ENCODE results near the gene CCSAP.
"Not testable (repeated sequence)": the region's sequence is repeated elsewhere in the genome, so short reads cannot be mapped to it uniquely, and the experiment has no call there.

The CCSAP gene

GRCh38 chr1:229325853-229326487 lies 16.9 kb downstream of the CCSAP start:
- DNase-seq (ENCODE audit: low read depth in 2 of 2), result no peak

- DNase-seq (ENCODE audit: low read depth in 2 of 2), result no peak
Measured at GRCh38 chr1:229325401-229325800, 17.4 kb downstream of the CCSAP start.

GRCh38 chr1:229323885-229324553 lies 18.8 kb downstream of the CCSAP start:
- no peak for DNase-seq (ENCODE audit: low read depth in 2 of 2)

- no peak for DNase-seq (ENCODE audit: low read depth in 2 of 2)
Measured at GRCh38 chr1:229323201-229323600, 19.6 kb downstream of the CCSAP start.

GRCh38 chr1:229319487-229319886 lies 23.4 kb downstream of the CCSAP start:
- DNase-seq (ENCODE audit: low read depth in 2 of 2), result no peak

GRCh38 chr1:229318056-229318455 lies 24.8 kb downstream of the CCSAP start:
- DNase-seq (ENCODE audit: low read depth in 2 of 2), result no peak

- DNase-seq (ENCODE audit: low read depth in 2 of 2), result no peak
Measured at GRCh38 chr1:229316166-229316565, 26.7 kb downstream of the CCSAP start.

GRCh38 chr1:229310833-229311232 lies 32.0 kb downstream of the CCSAP start:
- DNase-seq (ENCODE audit: low read depth in 2 of 2), result no peak

- DNase-seq (ENCODE audit: low read depth in 2 of 2), result no peak
Measured at GRCh38 chr1:229309684-229310083, 33.2 kb downstream of the CCSAP start.

GRCh38 chr1:229309074-229309473 lies 33.8 kb downstream of the CCSAP start:
- no peak for DNase-seq (ENCODE audit: low read depth in 2 of 2)

- no peak for DNase-seq (ENCODE audit: low read depth in 2 of 2)
Measured at GRCh38 chr1:229305392-229305791, 37.5 kb downstream of the CCSAP start.

GRCh38 chr1:229303855-229304254 lies 39.0 kb downstream of the CCSAP start:
- no peak for DNase-seq (ENCODE audit: low read depth in 2 of 2)

- DNase-seq (ENCODE audit: low read depth in 2 of 2), result no peak
Measured at GRCh38 chr1:229302740-229303139, 40.1 kb downstream of the CCSAP start.

- no peak for DNase-seq (ENCODE audit: low read depth in 2 of 2)
Measured at GRCh38 chr1:229300099-229300757, 42.6 kb downstream of the CCSAP start.

GRCh38 chr1:229298887-229299503 lies 43.9 kb downstream of the CCSAP start:
- DNase-seq (ENCODE audit: low read depth in 2 of 2), result no peak

GRCh38 chr1:229298420-229298819 lies 44.4 kb downstream of the CCSAP start:
- DNase-seq (ENCODE audit: low read depth in 2 of 2), result no peak

- no peak for DNase-seq (ENCODE audit: low read depth in 2 of 2)
Measured at GRCh38 chr1:229297746-229298145, 45.1 kb downstream of the CCSAP start.

GRCh38 chr1:229296541-229296941 lies 46.3 kb downstream of the CCSAP start:
- no peak for DNase-seq (ENCODE audit: low read depth in 2 of 2)

GRCh38 chr1:229295745-229296144 lies 47.1 kb downstream of the CCSAP start:
- no peak for DNase-seq (ENCODE audit: low read depth in 2 of 2)

GRCh38 chr1:229293528-229294204 lies 49.2 kb downstream of the CCSAP start:
- no peak for DNase-seq (ENCODE audit: low read depth in 2 of 2)

- DNase-seq (ENCODE audit: low read depth in 2 of 2), result not testable (repeated sequence)
Measured at GRCh38 chr1:229291686-229292085, 51.2 kb downstream of the CCSAP start.

GRCh38 chr1:229288516-229288915 lies 54.3 kb downstream of the CCSAP start:
- no peak for DNase-seq (ENCODE audit: low read depth in 2 of 2)

All from activated CD4-positive, alpha-beta T cell treated with anti-CD3 and anti-CD28 coated beads for 24 hours (primary cell).